Heart left ventricle (tissue), 16 donors: ENCODE data around the gene FGF14. TPM values are rescaled to one million over a fixed set of nuclear protein-coding genes. Genes with fewer than 3 reads are reported as not detected.

Experiments used
- ATAC-seq, 4 donors: fragments of 200-7000 bp; cut with Tn5 transposase; one replicate each; pipeline ENCODE4 v1.9.1; 2020 to 2022; ENCODE audit warnings: moderate library complexity in 4 of 4, mild to moderate bottlenecking in 3 of 4, moderate number of reproducible peaks in 1 of 4
- DNase-seq, 5 donors: peaks; one replicate each; pipeline ENCODE4 v3.0.0-alpha.2; 2020
- H3K27ac ChIP-seq, 12 donors: fragments of 200-600 bp; sonication (generic) in 4 of 12; one replicate each; pipeline versions ENCODE4 v1.5.0 to v1.8.0; 2016 to 2022; ENCODE audit warnings: mild to moderate bottlenecking in 2 of 12
- H3K27me3 ChIP-seq, 9 donors: fragments of 200-600 bp; sonication (generic) in 2 of 9; one replicate each; pipeline versions ENCODE4 v1.5.1 to v1.8.0; 2016 to 2022; ENCODE audit warnings: mild to moderate bottlenecking in 3 of 9
- H3K36me3 ChIP-seq, 9 donors: fragments of 200-600 bp; sonication (generic) in 2 of 9; one replicate each; pipeline versions ENCODE4 v1.5.0 to v1.8.0; 2018 to 2022; ENCODE audit warnings: mild to moderate bottlenecking in 2 of 9
- H3K4me1 ChIP-seq, 12 donors: fragments of 200-600 bp; sonication (generic) in 4 of 12; one replicate each; pipeline versions ENCODE4 v1.5.0 to v1.8.0; 2016 to 2022; ENCODE audit warnings: mild to moderate bottlenecking in 3 of 12
- H3K4me3 ChIP-seq, 12 donors: fragments of 200-600 bp; sonication (generic) in 4 of 12; one replicate each; pipeline versions ENCODE4 v1.5.0 to v1.8.0; 2017 to 2022; ENCODE audit warnings: mild to moderate bottlenecking in 9 of 12, moderate library complexity in 4 of 12
- H3K9me3 ChIP-seq, 12 donors: fragments of 200-600 bp; sonication (generic) in 4 of 12; one replicate each; pipeline versions ENCODE4 v1.5.0 to v1.8.0; 2016 to 2022; ENCODE audit warnings: mild to moderate bottlenecking in 1 of 12
- POLR2A ChIP-seq, 2 donors: fragments of 450-650 bp; IDR thresholded peaks; one replicate each; pipeline ENCODE4 v1.6.1; 2017; ENCODE audit warnings: antibody characterized with exemption in 2 of 2, mild to moderate bottlenecking in 2 of 2, moderate library complexity in 2 of 2
- WGBS, 4 donors: extraction: QIAGEN DNeasy Blood & Tissue Kit in 2 of 4; methylation state at CpG; one replicate each; pipeline versions ENCODE4 v1.1.5 to v1.1.7; 2013 to 2018; 5-methylcytosine and 5-hydroxymethylcytosine counted together
- intact Hi-C, 10 donors: fragments of 100-400 bp; cut with DNase I; formaldehyde crosslinking; loops; one replicate each; pipeline versions ENCODE4 v1.11.1 to v1.14.2; 2022
- polyA plus RNA-seq, 2 donors: library from polyadenylated mRNA; stranded (reverse); fragments of 200-250 nt; gene quantifications; one replicate each; pipeline ENCODE4 v1.2.3, GENCODE V29; 2013
- total RNA-seq, 9 donors: library from RNA; depleted of rRNA in 2 of 9; stranded (reverse); fragments of >200 nt in 2 of 9; fragmentation: NEBNext Ultra II Directional in 3 of 9; extraction: Animal tissue kit (Norgen Biotek cat#: 25700) in 3 of 9; gene quantifications; one replicate each; pipeline versions ENCODE4 v1.1.0 to v1.2.4, GENCODE V29; 2016 to 2023
- TF ChIP-seq, protein P1 (sequence below), 12 donors: fragments of 200-600 bp; sonication (generic) in 4 of 12; IDR thresholded peaks; one replicate each; pipeline versions ENCODE4 v1.5.0 to v1.8.0; 2018 to 2022; ENCODE audit warnings: antibody characterized with exemption in 12 of 12, mild to moderate bottlenecking in 5 of 12
- donor health status: ischemic (EF 13 %, LVEDD 7.1; RV severe dilation, severe dysfunction).
- donor health status: healthy with polysubstance abuse.
- donor health status: DM: no; HTN: yes; CAD: no.
- donor health status: DM: no; HTN: no; CAD: no.
- donor health status: ischemic (EF 25% LVEDD 6.9; RV normal size, moderate dysfunction).
- donor health status: ischemic (EF 25% LVEDD 5.7; RV mildly dilated, moderate dysfunction).
- donor health status: healthy.
- donor health status: DM: yes; HTN: yes; CAD: no.
- donor health status: ischemic (EF 35%, LVEDD 5.7; RV mildly dilated, moderate dysfunction).
- donor health status: nonischemic (EF 11% LVEDD 7.7; RV severe dilation, severe dysfunction).
- donor health status: DM: yes; HTN: yes; CAD: no.
- donor health status: PGD.
- donor health status: ischemic (EF 29% LVEDD 5.4; RV normal size, mild dysfunction).
- donor health status: nonischemic (EF 23%, LVEDD 6.1; RV moderate dilation, normal function).

Gene FGF14
- total and polyA plus RNA-seq, 11 donors: 0.14 to 6.3 (median 3.9) TPM

GRCh38 chr13:101783554-101783953 lies 618.3 kb downstream of the FGF14 start:
- no peak for DNase-seq
- intact Hi-C loops: loop anchor here in 1 of 10 donors (10.0 kb wide), 1 partner anchor 771 kb away; no protein-coding TSS in a partner anchor
- H3K27me3 ChIP-seq: no peaks in the 10 kb centered on the region
- no peak overlapping the region for H3K4me3 ChIP-seq
- TF ChIP-seq POLR2A (IDR thresholded peaks at IDR 0.05): no peak
- TF ChIP-seq, protein P1, sequence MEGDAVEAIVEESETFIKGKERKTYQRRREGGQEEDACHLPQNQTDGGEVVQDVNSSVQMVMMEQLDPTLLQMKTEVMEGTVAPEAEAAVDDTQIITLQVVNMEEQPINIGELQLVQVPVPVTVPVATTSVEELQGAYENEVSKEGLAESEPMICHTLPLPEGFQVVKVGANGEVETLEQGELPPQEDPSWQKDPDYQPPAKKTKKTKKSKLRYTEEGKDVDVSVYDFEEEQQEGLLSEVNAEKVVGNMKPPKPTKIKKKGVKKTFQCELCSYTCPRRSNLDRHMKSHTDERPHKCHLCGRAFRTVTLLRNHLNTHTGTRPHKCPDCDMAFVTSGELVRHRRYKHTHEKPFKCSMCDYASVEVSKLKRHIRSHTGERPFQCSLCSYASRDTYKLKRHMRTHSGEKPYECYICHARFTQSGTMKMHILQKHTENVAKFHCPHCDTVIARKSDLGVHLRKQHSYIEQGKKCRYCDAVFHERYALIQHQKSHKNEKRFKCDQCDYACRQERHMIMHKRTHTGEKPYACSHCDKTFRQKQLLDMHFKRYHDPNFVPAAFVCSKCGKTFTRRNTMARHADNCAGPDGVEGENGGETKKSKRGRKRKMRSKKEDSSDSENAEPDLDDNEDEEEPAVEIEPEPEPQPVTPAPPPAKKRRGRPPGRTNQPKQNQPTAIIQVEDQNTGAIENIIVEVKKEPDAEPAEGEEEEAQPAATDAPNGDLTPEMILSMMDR (IDR thresholded peaks at IDR 0.05): no peak
- H3K4me1 ChIP-seq: no peaks in the 10 kb centered on the region
- H3K27ac ChIP-seq: no peak overlapping the region
- H3K9me3 ChIP-seq: no peaks in the 10 kb centered on the region
- ATAC-seq: no peak
- no peaks in the 10 kb centered on the region for H3K36me3 ChIP-seq

DNA sequence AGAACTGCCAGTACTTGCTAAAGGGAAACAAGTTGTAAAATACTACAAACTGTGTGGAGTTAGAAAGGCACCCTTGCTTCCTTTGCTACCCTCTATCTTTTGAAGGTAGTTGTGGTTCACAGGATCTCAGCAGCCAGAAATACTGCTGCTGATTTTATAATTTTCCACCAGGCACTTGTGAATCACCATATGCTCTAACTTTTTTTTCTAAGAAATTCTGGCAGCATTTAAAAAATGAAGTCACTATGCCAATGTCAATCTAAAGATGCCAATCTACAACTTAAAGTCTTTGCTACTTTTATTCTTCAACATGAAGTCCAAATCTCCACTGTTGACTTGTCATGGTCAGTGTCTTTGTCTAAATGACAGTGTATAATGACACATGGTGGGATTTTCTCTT lies 621.6 kb downstream of the FGF14 start:
- no peak for DNase-seq
- H3K27me3 ChIP-seq: no peaks in the 10 kb centered on the region
- intact Hi-C loops: loop anchor here in 1 of 10 donors (10.0 kb wide), 1 partner anchor 775 kb away; no protein-coding TSS in a partner anchor

DNA sequence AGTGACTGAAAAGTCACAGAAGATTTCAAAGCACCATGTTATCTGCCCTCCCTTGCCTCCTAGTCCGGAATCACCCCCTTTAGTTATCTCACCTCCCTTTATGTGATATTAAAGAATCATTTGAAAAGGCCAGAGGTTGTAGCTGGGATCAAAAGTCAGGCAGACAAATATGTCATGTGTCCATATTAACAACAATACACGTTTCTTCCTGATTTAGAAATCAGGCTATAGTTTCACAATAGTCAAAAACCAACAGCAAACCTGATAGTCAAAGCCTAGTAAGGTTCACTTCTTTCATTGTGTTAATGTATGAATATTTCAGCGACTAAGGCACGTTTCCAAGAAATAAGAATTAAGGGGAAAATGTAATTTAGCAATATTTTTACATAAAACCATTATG lies 622.7 kb downstream of the FGF14 start:
- DNase-seq (no peak), ATAC-seq (no peak)
- Histone ChIP-seq H3K27ac (no peak overlapping the region), H3K27me3 (no peaks in the 10 kb centered on the region), H3K4me3 (no peak overlapping the region), H3K4me1 (no peaks in the 10 kb centered on the region), H3K9me3 (no peaks in the 10 kb centered on the region), H3K36me3 (no peaks in the 10 kb centered on the region)
- no peak for TF ChIP-seq POLR2A (IDR thresholded peaks at IDR 0.05)
- TF ChIP-seq, protein P1 (IDR thresholded peaks at IDR 0.05): no peak
- intact Hi-C loops: no loop called here
- WGBS, 4 donors: 62 to 69% (median 68%) methylated on average over 4 of the region's 4 CpGs

More for the DNA sequence above, 621.6 kb downstream of the FGF14 start:
- H3K4me1 ChIP-seq: no peaks in the 10 kb centered on the region
- H3K4me3 ChIP-seq: no peak overlapping the region
- ATAC-seq: no peak
- H3K27ac ChIP-seq: no peak overlapping the region
- H3K9me3 ChIP-seq: no peaks in the 10 kb centered on the region
- TF ChIP-seq, protein P1 (IDR thresholded peaks at IDR 0.05): no peak
- no peak for TF ChIP-seq POLR2A (IDR thresholded peaks at IDR 0.05)
- no peaks in the 10 kb centered on the region for H3K36me3 ChIP-seq

DNA sequence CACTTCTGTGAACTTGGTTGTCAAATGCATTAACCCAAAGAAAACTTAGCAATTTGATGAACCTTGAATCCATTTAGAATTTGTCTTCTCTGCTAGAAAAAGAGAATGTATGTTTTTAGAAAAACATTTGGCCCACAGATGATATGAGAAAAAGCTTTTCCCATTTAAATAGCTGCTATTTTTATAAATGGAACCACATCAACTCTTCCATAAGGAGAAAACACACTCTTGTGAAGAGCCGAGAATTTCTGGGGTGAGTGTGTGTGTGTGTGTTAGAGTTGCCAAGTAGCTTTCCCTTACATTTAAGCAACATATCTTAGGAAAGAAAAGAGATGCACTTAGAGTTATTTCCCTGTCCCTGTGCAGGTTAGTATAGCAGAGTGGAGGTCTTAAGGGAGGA lies 626.6 kb downstream of the FGF14 start:
- H3K27me3 ChIP-seq: no peaks in the 10 kb centered on the region
- H3K27ac ChIP-seq: no peak overlapping the region
- ATAC-seq (no peak), DNase-seq (no peak)
- no peaks in the 10 kb centered on the region for H3K36me3 ChIP-seq
- intact Hi-C loops: no loop called here
- no peaks in the 10 kb centered on the region for H3K4me1 ChIP-seq
- H3K4me3 ChIP-seq: no peak overlapping the region
- H3K9me3 ChIP-seq: no peaks in the 10 kb centered on the region
- 74 to 91% (median 89%) methylated on average over 1 of the region's 1 CpG for WGBS, 4 donors
- TF ChIP-seq, protein P1 (IDR thresholded peaks at IDR 0.05): no peak
- no peak for TF ChIP-seq POLR2A (IDR thresholded peaks at IDR 0.05)
